ENCODE measurements around the gene MLST8. TPM values are rescaled to one million over a fixed set of nuclear protein-coding genes. Genes with fewer than 3 reads are reported as not detected.

MLST8 gene
- total RNA-seq, 1 donor from 2014 or later, result 61.9 TPM

GRCh38 chr16:2177561-2177960 is 27.7 kb upstream of the MLST8 start:
- Mint-ChIP-seq H3K4me1 (ENCODE audit: low read depth) (no peaks in the 10 kb centered on the region), H3K9me3 (no peaks in the 10 kb centered on the region), H3K27ac (no peak overlapping the region), H3K27me3 (ENCODE audit: insufficient read depth) (no peaks in the 10 kb centered on the region), H3K36me3 (ENCODE audit: low read depth) (peaks cover 6% of the 10 kb centered on the region), H3K4me3 (no peak overlapping the region)
- no peak for DNase-seq (ENCODE audit: low spot score)
- intact Hi-C loops (cut with micrococcal nuclease), result no loop called here

GRCh38 chr16:2178321-2179106 is 26.7 kb upstream of the MLST8 start:
- no peaks in the 10 kb centered on the region for H3K27me3 Mint-ChIP-seq (ENCODE audit: insufficient read depth)
- no peaks in the 10 kb centered on the region for H3K4me1 Mint-ChIP-seq (ENCODE audit: low read depth)
- H3K9me3 Mint-ChIP-seq, result no peaks in the 10 kb centered on the region
- intact Hi-C loops (cut with micrococcal nuclease), result loop anchor here (1.0 kb wide), 1 partner anchor 45 kb away; the partner anchor contains the start of gene E4F1
- H3K4me3 Mint-ChIP-seq, result no peak overlapping the region
- H3K36me3 Mint-ChIP-seq (ENCODE audit: low read depth), result peaks cover 6% of the 10 kb centered on the region
- H3K27ac Mint-ChIP-seq, result no peak overlapping the region
- no peak for DNase-seq (ENCODE audit: low spot score)

- H3K4me1 Mint-ChIP-seq (ENCODE audit: low read depth), result no peaks in the 10 kb centered on the region
- H3K4me3 Mint-ChIP-seq, result no peak overlapping the region
- no peak overlapping the region for H3K27ac Mint-ChIP-seq
- H3K36me3 Mint-ChIP-seq (ENCODE audit: low read depth), result peaks cover 3% of the 10 kb centered on the region
- intact Hi-C loops (cut with micrococcal nuclease), result no loop called here
- H3K9me3 Mint-ChIP-seq, result no peaks in the 10 kb centered on the region
- H3K27me3 Mint-ChIP-seq (ENCODE audit: insufficient read depth), result no peaks in the 10 kb centered on the region
- no peak for DNase-seq (ENCODE audit: low spot score)
These were observed 26.1 kb upstream of the MLST8 start for GRCh38 chr16:2179107-2179501.

- intact Hi-C loops (cut with micrococcal nuclease), result no loop called here
- H3K9me3 Mint-ChIP-seq, result no peaks in the 10 kb centered on the region
These were observed 25.7 kb upstream of the MLST8 start for GRCh38 chr16:2179576-2179975.

GRCh38 chr16:2180461-2180860 is 24.8 kb upstream of the MLST8 start:
- Mint-ChIP-seq H3K36me3 (ENCODE audit: low read depth) (no peaks in the 10 kb centered on the region), H3K4me1 (ENCODE audit: low read depth) (no peaks in the 10 kb centered on the region), H3K27ac (no peak overlapping the region), H3K9me3 (no peaks in the 10 kb centered on the region), H3K4me3 (no peak overlapping the region), H3K27me3 (ENCODE audit: insufficient read depth) (no peaks in the 10 kb centered on the region)
- DNase-seq (ENCODE audit: low spot score), result no peak
- intact Hi-C loops (cut with micrococcal nuclease), result no loop called here

More at GRCh38 chr16:2179576-2179975, 25.7 kb upstream of the MLST8 start:
- no peak for DNase-seq (ENCODE audit: low spot score)
- H3K27ac Mint-ChIP-seq, result no peak overlapping the region
- H3K27me3 Mint-ChIP-seq (ENCODE audit: insufficient read depth), result no peaks in the 10 kb centered on the region
- H3K4me1 Mint-ChIP-seq (ENCODE audit: low read depth), result no peaks in the 10 kb centered on the region
- no peaks in the 10 kb centered on the region for H3K36me3 Mint-ChIP-seq (ENCODE audit: low read depth)
- H3K4me3 Mint-ChIP-seq, result no peak overlapping the region

GRCh38 chr16:2180962-2181923 is 24.0 kb upstream of the MLST8 start:
- Mint-ChIP-seq H3K4me3 (no peak overlapping the region), H3K36me3 (ENCODE audit: low read depth) (no peaks in the 10 kb centered on the region), H3K27ac (no peak overlapping the region), H3K27me3 (ENCODE audit: insufficient read depth) (no peaks in the 10 kb centered on the region), H3K4me1 (ENCODE audit: low read depth) (no peaks in the 10 kb centered on the region), H3K9me3 (no peaks in the 10 kb centered on the region)
- intact Hi-C loops (cut with micrococcal nuclease), result no loop called here
- DNase-seq (ENCODE audit: low spot score), result no peak

GRCh38 chr16:2181952-2182351 is 23.3 kb upstream of the MLST8 start:
- Mint-ChIP-seq H3K9me3 (no peaks in the 10 kb centered on the region), H3K27me3 (ENCODE audit: insufficient read depth) (no peaks in the 10 kb centered on the region), H3K36me3 (ENCODE audit: low read depth) (no peaks in the 10 kb centered on the region), H3K27ac (no peak overlapping the region), H3K4me1 (ENCODE audit: low read depth) (no peaks in the 10 kb centered on the region), H3K4me3 (no peak overlapping the region)
- DNase-seq (ENCODE audit: low spot score), result no peak
- intact Hi-C loops (cut with micrococcal nuclease), result no loop called here

GRCh38 chr16:2183671-2184070 is 21.6 kb upstream of the MLST8 start:
- Mint-ChIP-seq H3K36me3 (ENCODE audit: low read depth) (no peaks in the 10 kb centered on the region), H3K4me1 (ENCODE audit: low read depth) (no peaks in the 10 kb centered on the region), H3K27ac (no peak overlapping the region), H3K9me3 (no peaks in the 10 kb centered on the region), H3K27me3 (ENCODE audit: insufficient read depth) (no peaks in the 10 kb centered on the region), H3K4me3 (no peak overlapping the region)
- DNase-seq (ENCODE audit: low spot score), result no peak
- intact Hi-C loops (cut with micrococcal nuclease), result no loop called here

- H3K9me3 Mint-ChIP-seq, result no peaks in the 10 kb centered on the region
- no peak overlapping the region for H3K27ac Mint-ChIP-seq
- no peaks in the 10 kb centered on the region for H3K4me1 Mint-ChIP-seq (ENCODE audit: low read depth)
- H3K4me3 Mint-ChIP-seq, result no peak overlapping the region
- H3K36me3 Mint-ChIP-seq (ENCODE audit: low read depth), result no peaks in the 10 kb centered on the region
- no peak for DNase-seq (ENCODE audit: low spot score)
- intact Hi-C loops (cut with micrococcal nuclease), result no loop called here
- no peaks in the 10 kb centered on the region for H3K27me3 Mint-ChIP-seq (ENCODE audit: insufficient read depth)
These were observed 20.9 kb upstream of the MLST8 start for GRCh38 chr16:2184346-2184745.

GRCh38 chr16:2184962-2185361 is 20.3 kb upstream of the MLST8 start:
- no peaks in the 10 kb centered on the region for H3K9me3 Mint-ChIP-seq
- intact Hi-C loops (cut with micrococcal nuclease), result no loop called here

GRCh38 chr16:2186064-2186463 is 19.2 kb upstream of the MLST8 start:
- Mint-ChIP-seq H3K4me1 (ENCODE audit: low read depth) (no peaks in the 10 kb centered on the region), H3K4me3 (no peak overlapping the region), H3K27ac (no peak overlapping the region), H3K27me3 (ENCODE audit: insufficient read depth) (no peaks in the 10 kb centered on the region), H3K9me3 (no peaks in the 10 kb centered on the region), H3K36me3 (ENCODE audit: low read depth) (no peaks in the 10 kb centered on the region)
- intact Hi-C loops (cut with micrococcal nuclease), result no loop called here
- DNase-seq (ENCODE audit: low spot score), result no peak

More at GRCh38 chr16:2184962-2185361, 20.3 kb upstream of the MLST8 start:
- Mint-ChIP-seq H3K27me3 (ENCODE audit: insufficient read depth) (no peaks in the 10 kb centered on the region), H3K27ac (no peak overlapping the region), H3K36me3 (ENCODE audit: low read depth) (no peaks in the 10 kb centered on the region), H3K4me3 (no peak overlapping the region), H3K4me1 (ENCODE audit: low read depth) (no peaks in the 10 kb centered on the region)
- DNase-seq (ENCODE audit: low spot score), result no peak

GRCh38 chr16:2186505-2186904 is 18.7 kb upstream of the MLST8 start:
- H3K27ac Mint-ChIP-seq, result no peak overlapping the region
- intact Hi-C loops (cut with micrococcal nuclease), result no loop called here
- no peak for DNase-seq (ENCODE audit: low spot score)
- H3K4me3 Mint-ChIP-seq, result no peak overlapping the region
- H3K27me3 Mint-ChIP-seq (ENCODE audit: insufficient read depth), result no peaks in the 10 kb centered on the region
- no peaks in the 10 kb centered on the region for H3K4me1 Mint-ChIP-seq (ENCODE audit: low read depth)
- no peaks in the 10 kb centered on the region for H3K9me3 Mint-ChIP-seq
- H3K36me3 Mint-ChIP-seq (ENCODE audit: low read depth), result no peaks in the 10 kb centered on the region

- H3K36me3 Mint-ChIP-seq (ENCODE audit: low read depth), result no peaks in the 10 kb centered on the region
- no peaks in the 10 kb centered on the region for H3K9me3 Mint-ChIP-seq
- H3K4me1 Mint-ChIP-seq (ENCODE audit: low read depth), result no peaks in the 10 kb centered on the region
- intact Hi-C loops (cut with micrococcal nuclease), result no loop called here
- H3K4me3 Mint-ChIP-seq, result no peak overlapping the region
- DNase-seq (ENCODE audit: low spot score), result no peak
- H3K27ac Mint-ChIP-seq, result no peak overlapping the region
- H3K27me3 Mint-ChIP-seq (ENCODE audit: insufficient read depth), result peaks cover under 1% of the 10 kb centered on the region
These were observed 18.0 kb upstream of the MLST8 start for GRCh38 chr16:2187212-2187611.
